ENCODE data around the gene GSTM2.

The GSTM2 gene

GRCh38 chr1:109716121-109716520 is 48.3 kb downstream of the GSTM2 start:
- no peak for DNase-seq (ENCODE audit: low spot score)

- no peak for DNase-seq (ENCODE audit: low spot score)
Measured at GRCh38 chr1:109716570-109717090, 48.8 kb downstream of the GSTM2 start.

GRCh38 chr1:109717729-109718128 is 49.9 kb downstream of the GSTM2 start:
- DNase-seq (ENCODE audit: low spot score), result no peak

- DNase-seq (ENCODE audit: low spot score), result peak; percentile 8
Measured at GRCh38 chr1:109718495-109718894, 50.6 kb downstream of the GSTM2 start.

GRCh38 chr1:109719337-109719837 is 51.5 kb downstream of the GSTM2 start:
- DNase-seq (ENCODE audit: low spot score), result no peak

- no peak for DNase-seq (ENCODE audit: low spot score)
Measured at GRCh38 chr1:109721042-109721441, 53.2 kb downstream of the GSTM2 start.

- no peak for DNase-seq (ENCODE audit: low spot score)
Measured at GRCh38 chr1:109721971-109722370, 54.1 kb downstream of the GSTM2 start.

- DNase-seq (ENCODE audit: low spot score), result no peak
Measured at GRCh38 chr1:109722908-109723691, 55.2 kb downstream of the GSTM2 start.
